ENCODE data around the gene PHLDA1. TPM values are rescaled to one million over a fixed set of nuclear protein-coding genes. Genes with fewer than 3 reads are reported as not detected.

The PHLDA1 gene
- total and polyA plus RNA-seq, 7 donors = 2.4 to 10.9 (median 5.3) TPM

GRCh38 chr12:76043377-76043776 is 11.8 kb upstream of the PHLDA1 start:
- no peaks in the 10 kb centered on the region for H3K9me3 ChIP-seq
- TF ChIP-seq CTCF (IDR thresholded peaks at IDR 0.05) (no peak), EP300 (IDR thresholded peaks at IDR 0.05) (no peak), POLR2AphosphoS5 (IDR thresholded peaks at IDR 0.05) (no peak), POLR2A (IDR thresholded peaks at IDR 0.05) (no peak)
- peaks cover 0 to 27% (median 2%) of the 10 kb centered on the region in 4 donors for H3K36me3 ChIP-seq
- H3K4me3 ChIP-seq = no peak overlapping the region
- H3K27ac ChIP-seq = no peak overlapping the region
- intact Hi-C loops (cut with DNase I) = no loop called here
- no peaks in the 10 kb centered on the region for H3K4me1 ChIP-seq
- no peaks in the 10 kb centered on the region for H3K27me3 ChIP-seq
- DNase-seq = no peak
- WGBS, 2 donors = 90 to 95% methylated on average over 4 of the region's 4 CpGs

- no peak for DNase-seq
- 82 to 84% methylated on average over 2 of the region's 2 CpGs for whole genome bisulfite sequencing, 2 donors
- no peaks in the 10 kb centered on the region for H3K4me1 ChIP-seq
- no peaks in the 10 kb centered on the region for H3K27me3 ChIP-seq
- peaks cover 0 to 19% (median 0%) of the 10 kb centered on the region in 4 donors for H3K36me3 ChIP-seq
- no peak overlapping the region for H3K27ac ChIP-seq
- H3K4me3 ChIP-seq = no peak overlapping the region
- H3K9me3 ChIP-seq = no peaks in the 10 kb centered on the region
- TF ChIP-seq POLR2A (IDR thresholded peaks at IDR 0.05) (no peak), CTCF (IDR thresholded peaks at IDR 0.05) (no peak), EP300 (IDR thresholded peaks at IDR 0.05) (no peak), POLR2AphosphoS5 (IDR thresholded peaks at IDR 0.05) (no peak)
- intact Hi-C loops (cut with DNase I) = no loop called here
These were observed 10.6 kb upstream of the PHLDA1 start for GRCh38 chr12:76042147-76042546.

DNA sequence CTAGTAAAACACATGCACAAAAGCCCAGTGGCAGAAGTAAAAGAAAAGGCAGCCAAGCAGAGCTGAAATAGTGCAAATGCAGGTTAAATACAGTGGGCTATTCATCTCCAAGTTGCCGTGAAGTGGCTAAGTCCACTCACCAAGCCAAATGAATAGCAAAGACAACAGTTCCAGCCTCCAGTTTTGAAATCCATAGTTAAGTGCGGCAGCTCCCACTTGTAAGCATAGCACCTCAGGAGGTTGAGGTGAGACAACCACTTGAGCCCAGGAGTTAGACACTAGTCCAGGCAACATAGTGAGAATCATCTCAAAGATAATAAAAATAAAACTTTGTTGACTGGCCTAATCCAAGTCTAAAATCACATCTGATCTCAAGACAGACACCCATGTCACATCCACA is 9.8 kb upstream of the PHLDA1 start:
- TF ChIP-seq EP300 (IDR thresholded peaks at IDR 0.05) = no peak
- TF ChIP-seq CTCF (IDR thresholded peaks at IDR 0.05) = no peak
- TF ChIP-seq POLR2AphosphoS5 (IDR thresholded peaks at IDR 0.05) = no peak
- no peak for DNase-seq
- no peak overlapping the region for H3K4me3 ChIP-seq
- H3K9me3 ChIP-seq = no peaks in the 10 kb centered on the region
- peaks cover 0 to 19% (median 0%) of the 10 kb centered on the region in 4 donors for H3K36me3 ChIP-seq
- H3K27ac ChIP-seq = no peak overlapping the region
- H3K27me3 ChIP-seq = no peaks in the 10 kb centered on the region
- intact Hi-C loops (cut with DNase I) = no loop called here
- H3K4me1 ChIP-seq = peaks cover 0 to 4% (median 0%) of the 10 kb centered on the region in 4 donors
- WGBS, 2 donors = 96% methylated on average over 2 of the region's 2 CpGs

- TF ChIP-seq CTCF (IDR thresholded peaks at IDR 0.05) (no peak), POLR2AphosphoS5 (IDR thresholded peaks at IDR 0.05) (no peak), POLR2A (IDR thresholded peaks at IDR 0.05) (no peak), EP300 (IDR thresholded peaks at IDR 0.05) (no peak)
These were observed 8.9 kb upstream of the PHLDA1 start for GRCh38 chr12:76040461-76040860.

DNA sequence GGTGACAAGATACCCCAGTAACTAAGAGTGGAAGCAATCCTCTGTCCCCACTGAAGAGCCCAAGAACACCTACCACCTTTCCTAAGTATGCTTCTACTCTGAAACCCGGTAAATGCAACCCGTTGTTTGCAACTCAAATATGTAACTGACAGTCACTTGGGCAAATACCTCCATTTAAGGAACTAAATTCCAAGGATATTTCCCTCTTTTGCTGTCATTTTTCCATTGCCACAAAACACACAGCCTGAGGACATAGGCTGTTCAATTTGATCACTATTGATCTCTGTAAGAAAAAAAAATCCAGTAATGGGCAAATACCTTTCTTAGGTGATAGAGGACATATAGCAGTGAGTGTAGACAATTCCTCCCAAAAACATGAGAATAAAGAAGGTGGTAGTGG is 6.6 kb upstream of the PHLDA1 start:
- no peak overlapping the region for H3K4me3 ChIP-seq
- TF ChIP-seq EP300 (IDR thresholded peaks at IDR 0.05) (no peak), CTCF (IDR thresholded peaks at IDR 0.05) (no peak), POLR2AphosphoS5 (IDR thresholded peaks at IDR 0.05) (no peak), POLR2A (IDR thresholded peaks at IDR 0.05) (no peak)
- WGBS, 2 donors = 59 to 61% methylated on average over 2 of the region's 2 CpGs
- H3K27ac ChIP-seq = no peak overlapping the region
- no peak for DNase-seq
- peaks cover 0 to 8% (median 0%) of the 10 kb centered on the region in 4 donors for H3K36me3 ChIP-seq
- H3K4me1 ChIP-seq = peaks cover 0 to 4% (median under 1%) of the 10 kb centered on the region in 4 donors
- H3K27me3 ChIP-seq = no peaks in the 10 kb centered on the region
- intact Hi-C loops (cut with DNase I) = loop anchor here (5.0 to 10.0 kb wide), 2 partner anchors 131 to 703 kb away; partner anchors contain the start of genes CAPS2 and GLIPR1L1
- no peaks in the 10 kb centered on the region for H3K9me3 ChIP-seq

More at GRCh38 chr12:76040461-76040860, 8.9 kb upstream of the PHLDA1 start:
- Histone ChIP-seq H3K36me3 (peaks cover 0 to 15% (median 0%) of the 10 kb centered on the region in 4 donors), H3K9me3 (no peaks in the 10 kb centered on the region), H3K4me1 (peaks cover 0 to 4% (median 0%) of the 10 kb centered on the region in 4 donors), H3K4me3 (no peak overlapping the region), H3K27me3 (no peaks in the 10 kb centered on the region), H3K27ac (no peak overlapping the region)
- DNase-seq = no peak
- WGBS, 2 donors = 86 to 88% methylated on average over 4 of the region's 4 CpGs
- intact Hi-C loops (cut with DNase I) = no loop called here
